ENCODE measurements around the gene TOM1.

Gene TOM1

DNA sequence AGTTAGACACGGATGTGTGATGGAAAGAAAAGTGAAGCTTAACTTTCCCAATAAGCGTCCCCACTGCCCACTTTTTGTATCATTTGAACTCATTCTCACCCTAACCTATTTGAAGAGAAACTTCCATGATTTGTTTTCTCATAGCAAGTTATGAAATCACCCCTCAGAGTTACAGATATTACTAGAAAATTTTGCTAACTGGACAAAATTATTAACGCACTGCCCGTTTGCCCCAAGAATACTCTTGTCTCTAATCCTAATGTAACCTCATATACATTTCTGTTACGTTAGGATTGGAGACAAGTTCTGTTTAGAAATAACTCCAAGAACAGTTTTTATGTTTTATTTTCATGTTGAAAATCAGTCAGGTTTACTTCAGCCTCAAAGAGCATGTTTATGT is 25.5 kb downstream of the TOM1 start:
- no peak for DNase-seq

DNA sequence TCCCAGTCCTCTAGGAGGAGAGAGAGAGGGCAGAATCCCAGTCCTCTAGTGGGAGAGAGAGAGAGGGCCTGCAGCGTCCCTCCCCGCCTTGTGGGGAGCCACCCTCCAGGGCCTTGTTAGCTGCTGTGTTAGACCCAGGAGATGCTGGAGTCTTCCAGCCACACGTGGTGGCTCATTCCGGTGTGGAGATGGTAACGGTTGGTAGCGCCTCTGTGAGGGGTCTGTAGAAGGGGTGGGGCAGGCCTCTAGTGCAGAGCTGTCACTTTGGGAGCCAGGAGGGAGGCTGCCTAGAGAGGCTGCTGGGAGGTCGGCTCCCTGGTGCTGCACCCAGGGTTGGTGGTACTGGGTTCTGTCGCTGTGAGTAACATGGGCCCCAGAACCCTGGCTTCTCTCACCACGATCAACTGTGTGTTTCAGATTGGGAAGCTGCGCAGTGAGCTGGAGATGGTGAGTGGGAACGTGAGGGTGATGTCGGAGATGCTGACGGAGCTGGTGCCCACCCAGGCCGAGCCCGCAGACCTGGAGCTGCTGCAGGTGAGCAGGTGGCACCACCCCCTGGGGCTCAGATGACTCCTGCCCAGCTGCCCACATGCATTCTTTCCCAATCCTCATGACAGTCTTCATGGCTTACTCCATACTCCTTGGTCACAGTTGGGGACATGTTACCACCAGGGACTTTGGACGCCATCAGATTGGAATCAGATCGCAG is 27.3 kb downstream of the TOM1 start:
- DNase-seq, result no peak

DNA sequence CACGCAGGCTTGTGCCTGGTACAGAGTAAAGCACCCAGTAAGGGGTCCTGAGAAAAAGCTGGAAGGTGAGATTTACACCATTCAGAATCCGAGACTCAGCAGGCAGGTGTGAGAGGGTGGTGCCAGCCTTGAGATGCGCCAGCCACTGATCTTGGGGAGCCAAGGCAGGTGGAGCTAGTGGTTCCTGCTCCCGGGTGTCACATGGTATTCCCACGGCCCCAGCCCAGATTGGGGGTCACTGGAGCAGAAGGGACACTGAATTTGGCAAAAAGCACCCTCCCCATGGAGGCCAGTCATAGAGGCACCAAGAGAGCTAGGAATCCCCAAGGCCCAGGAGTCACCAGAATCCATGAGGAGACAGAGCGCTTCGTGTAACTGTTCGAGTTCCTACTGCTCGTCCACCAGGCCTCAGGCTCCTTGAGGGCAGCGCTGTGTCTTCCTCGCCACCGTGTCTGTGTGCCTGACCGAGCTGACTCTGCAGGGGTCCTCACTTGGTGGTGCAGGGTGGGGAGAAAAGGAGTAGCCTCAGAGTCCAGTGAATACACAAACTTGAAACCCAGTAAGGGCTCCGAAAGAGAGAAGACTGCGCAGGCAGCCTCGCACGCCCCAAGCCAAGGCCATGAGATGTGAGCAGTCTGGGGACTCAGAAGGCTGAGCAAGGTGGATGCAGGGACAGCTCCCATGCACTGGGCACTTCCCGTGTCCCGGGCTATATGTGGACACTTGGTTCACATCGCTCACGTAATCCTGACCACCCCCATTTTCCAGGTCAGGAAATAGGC is 28.2 kb downstream of the TOM1 start:
- DNase-seq, result no peak

DNA sequence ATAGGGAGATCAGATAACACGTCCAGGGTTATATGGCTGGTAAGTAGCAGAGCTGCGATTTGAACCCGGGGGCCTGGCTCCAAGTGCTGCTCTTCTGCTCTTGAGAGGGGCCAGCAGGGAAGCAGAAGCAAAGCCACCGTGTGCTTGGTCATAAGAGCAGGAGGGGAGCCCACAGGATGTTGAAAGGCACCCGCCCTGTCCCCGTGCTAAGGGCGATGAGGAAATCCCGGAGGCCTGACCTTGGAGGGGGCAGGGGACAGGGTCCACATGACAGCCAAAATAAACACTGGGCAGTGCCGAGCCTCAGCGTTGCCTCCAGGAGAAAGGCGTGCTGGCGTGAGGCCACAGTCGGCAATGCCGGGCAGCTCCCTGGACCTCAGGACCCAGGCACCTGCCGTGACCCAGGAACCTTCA is 28.8 kb downstream of the TOM1 start:
- DNase-seq, result no peak

DNA sequence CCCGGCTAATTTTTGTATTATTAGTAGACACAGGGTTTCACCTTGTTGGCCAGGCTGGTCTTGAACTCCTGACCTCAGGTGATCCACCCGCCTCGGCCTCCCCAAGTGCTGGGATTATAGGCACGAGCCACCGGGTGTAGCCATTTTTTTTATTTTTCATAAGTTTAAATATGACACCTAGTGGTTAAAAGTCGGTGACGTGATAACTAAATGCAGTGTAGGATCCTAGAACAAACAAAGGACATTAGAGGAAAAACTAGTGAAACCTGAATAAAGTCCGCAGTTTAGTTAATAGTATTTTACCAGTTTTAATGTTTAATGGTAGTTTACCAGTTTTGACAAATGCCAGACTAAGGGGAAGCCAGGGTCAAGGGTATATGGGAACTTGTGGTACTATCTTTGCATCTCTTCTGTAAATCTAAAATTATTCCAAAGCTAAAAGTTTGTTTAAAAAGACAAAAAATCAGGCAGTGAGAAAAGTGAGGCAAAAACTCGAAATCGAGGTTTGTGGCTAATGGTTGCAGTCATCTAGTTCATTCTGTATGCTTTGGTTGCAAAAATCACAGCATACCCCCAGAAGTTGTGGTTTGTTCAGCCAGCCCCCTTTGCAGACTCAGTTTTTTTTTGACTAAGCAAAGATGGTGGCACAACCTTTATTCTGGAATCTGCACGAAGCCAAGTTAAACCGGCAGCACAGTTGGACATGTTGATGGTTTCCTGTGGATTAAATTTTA is 29.6 kb downstream of the TOM1 start:
- no peak for DNase-seq

DNA sequence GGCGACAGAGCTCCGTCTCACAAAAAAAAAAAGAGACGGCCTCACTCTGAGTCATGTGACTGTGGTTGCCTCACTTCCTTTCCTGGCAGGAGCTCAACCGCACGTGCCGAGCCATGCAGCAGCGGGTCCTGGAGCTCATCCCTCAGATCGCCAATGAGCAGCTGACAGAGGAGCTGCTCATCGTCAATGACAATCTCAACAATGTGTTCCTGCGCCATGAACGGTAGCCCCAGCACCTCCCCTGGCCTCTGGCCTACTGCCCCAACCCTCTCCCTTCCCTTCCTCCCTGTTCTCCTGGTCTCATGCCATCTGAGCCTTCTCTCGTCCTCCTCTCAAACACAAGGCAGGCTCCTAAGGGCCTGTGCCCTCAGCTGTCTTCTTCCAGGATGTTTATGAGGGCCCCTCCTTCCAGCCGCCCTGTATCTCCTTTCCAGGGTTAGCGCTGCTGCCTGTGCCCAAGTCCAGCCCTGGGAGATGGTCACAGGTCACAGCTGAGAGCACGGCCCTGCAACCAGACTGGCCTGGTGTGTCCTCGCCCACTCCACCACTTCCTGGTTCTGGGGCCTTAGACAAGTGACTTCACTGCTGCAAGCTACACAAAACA is 30.7 kb downstream of the TOM1 start:
- no peak for DNase-seq

DNA sequence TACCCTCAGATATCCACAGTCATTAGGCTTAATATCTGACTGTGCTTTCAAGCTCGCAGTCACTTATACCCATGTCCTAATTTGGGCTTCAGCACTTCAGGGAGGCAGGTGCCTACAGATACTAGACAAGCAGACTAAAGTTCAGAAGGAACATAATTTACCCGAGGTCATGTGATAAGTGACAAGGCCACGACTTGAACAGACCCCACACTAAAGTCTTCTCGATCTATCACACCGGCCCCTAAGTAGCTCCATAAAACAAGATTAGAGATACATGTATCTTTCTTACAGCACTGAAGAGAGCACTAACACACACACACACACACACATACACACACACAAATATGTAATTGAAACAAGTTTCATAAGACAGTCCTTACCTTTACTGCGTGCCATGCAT is 32.6 kb downstream of the TOM1 start:
- no peak for DNase-seq

DNA sequence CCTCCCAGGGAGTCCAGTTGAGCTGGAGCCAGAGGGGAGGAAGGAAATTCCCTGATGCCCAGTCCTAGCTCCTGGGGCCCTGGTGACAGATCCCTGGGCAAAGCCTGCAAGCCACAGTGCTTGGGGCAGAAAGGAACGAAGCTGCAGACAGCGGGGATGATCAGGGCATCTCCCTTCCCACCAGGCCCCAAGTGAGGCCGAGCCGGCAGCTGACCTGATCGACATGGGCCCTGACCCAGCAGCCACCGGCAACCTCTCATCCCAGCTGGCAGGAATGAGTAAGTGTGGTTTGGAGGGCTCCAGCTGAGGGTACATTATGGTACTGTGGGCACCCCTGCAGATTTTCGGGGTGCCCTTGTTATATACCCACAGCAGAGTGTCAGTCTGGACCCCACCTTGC is 33.5 kb downstream of the TOM1 start:
- DNase-seq, result no peak

DNA sequence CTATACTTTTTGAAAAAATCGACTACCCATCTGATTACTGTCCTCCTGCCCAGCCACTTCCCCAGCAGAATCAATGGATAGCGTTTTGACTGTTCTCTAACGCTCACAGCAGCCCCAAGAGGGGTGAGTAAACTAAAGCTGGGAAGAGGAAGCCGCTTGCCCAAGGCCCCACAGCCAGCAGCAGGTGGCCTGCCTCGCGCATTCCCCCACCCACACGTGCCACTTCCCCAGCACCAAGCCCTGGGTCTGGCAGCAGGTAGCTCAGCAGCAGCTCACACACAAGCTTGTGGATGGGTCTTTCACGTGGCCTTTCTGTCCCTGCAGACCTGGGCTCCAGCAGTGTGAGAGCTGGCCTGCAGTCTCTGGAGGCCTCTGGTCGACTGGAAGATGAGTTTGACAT is 34.3 kb downstream of the TOM1 start:
- no peak for DNase-seq

DNA sequence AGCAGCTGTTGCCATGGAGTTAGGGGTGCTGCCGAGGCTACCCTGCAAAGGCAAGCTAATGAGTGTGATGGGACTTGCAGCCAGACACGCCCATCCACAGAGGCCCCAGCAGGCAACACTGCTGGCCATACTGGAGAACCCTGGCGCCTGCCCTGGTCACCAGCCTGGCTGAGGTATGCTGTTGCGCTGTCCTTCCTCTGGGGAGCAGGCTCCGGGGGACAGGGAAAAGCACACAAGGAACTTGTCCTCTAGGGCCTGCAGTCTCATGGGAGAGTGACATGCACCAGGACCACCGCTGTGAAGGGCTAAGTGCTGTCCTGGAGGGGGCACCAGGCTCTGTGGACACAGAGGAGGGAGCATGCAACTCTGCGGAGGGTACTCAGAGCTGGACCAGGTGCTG is 35.8 kb downstream of the TOM1 start:
- DNase-seq, result no peak

DNA sequence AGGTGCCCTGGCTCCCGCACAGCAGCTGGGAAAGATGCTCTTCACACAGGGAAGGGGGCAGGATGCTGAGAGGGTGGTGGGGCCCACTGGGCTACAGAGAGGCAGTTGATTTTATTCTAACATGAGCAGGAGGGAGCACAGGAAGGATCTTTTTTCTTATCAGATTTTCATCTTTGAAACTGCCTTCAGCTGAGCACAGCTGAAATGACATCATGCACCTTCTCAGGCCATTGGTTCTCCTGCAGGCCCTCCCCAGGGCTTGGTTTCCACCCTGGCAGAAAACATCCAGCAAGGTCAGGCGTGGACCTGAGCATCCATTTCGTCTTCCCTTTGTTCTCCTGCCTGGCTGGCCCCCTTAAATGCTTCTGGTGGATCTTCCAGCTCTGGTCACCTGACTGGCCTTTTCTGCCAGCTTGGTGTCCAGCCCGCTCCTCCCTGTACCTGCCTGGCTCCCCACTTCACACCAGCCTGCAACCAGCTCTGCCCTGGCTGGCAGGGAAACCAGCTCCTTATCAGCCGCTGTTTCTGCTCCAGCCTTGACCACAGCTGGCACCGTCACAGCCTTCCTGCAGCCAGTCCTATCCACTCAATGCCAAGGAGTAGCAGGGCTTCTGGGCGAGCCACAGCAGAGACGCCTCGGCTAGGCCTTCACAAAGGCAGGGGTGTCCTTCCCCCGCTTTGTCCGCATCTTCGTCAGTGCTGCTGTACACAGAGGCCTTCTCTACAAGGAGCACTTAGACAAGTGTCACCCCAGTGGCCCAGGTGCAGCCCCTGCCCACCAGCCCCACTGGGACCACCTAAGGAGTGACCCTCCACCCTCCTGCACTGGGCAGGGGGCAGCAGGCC is 36.5 kb downstream of the TOM1 start:
- no peak for DNase-seq

DNA sequence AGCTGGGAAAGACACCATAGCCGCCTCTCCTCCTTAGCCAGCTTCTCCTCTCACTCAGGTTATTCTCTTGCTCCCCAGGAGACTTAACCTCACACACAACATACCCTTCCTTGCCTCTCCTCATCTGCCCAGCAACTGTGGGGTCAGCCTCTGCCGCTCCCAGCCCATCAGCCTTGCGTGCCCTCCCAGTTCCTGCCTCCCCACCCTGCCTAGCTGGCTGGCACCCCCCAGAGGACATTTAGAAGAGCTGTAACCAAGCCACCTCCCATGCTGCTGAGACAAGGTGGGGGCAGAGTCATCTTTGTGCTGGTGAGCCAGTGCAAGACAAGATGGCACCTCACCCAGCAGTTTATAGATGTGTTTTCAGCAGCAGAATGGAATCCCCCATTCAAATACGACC is 38.2 kb downstream of the TOM1 start:
- DNase-seq, result no peak

DNA sequence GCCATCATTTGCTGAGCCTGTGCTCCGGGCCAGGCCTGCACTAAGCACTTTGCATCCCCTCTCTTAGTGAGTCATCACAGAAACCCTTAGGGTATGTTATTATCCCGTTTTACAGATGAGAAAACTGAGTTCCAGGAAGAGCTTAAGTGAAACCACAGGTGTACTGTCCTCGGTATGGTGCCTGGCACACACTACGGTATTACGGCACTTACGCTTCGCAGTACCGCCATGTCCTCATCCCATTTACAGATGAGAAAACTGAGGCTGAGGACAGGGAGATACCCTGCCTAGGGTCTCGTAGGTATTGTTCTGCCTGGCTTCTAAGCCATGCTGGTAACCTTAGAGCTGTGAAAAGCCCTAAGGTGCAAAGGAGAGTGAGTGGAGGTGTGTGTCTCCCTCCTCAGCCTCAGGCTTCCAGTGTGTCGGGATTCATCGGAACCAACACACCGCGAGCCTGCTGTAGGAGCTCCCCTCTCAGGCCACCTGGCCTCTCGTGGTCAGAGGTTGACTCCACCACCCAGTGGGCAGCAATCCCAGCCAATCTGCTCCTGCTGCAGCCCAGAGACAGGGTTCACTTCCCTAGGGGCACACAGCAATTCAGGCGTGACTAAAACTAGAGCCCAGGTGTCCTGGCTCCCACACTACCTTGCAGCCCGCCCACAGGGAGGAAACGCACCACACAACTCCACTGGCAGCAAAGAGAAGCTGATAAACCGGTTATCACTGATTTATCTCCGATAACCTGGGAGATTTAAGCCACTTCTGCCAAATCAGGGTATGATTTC is 41.6 kb downstream of the TOM1 start:
- DNase-seq, result no peak

DNA sequence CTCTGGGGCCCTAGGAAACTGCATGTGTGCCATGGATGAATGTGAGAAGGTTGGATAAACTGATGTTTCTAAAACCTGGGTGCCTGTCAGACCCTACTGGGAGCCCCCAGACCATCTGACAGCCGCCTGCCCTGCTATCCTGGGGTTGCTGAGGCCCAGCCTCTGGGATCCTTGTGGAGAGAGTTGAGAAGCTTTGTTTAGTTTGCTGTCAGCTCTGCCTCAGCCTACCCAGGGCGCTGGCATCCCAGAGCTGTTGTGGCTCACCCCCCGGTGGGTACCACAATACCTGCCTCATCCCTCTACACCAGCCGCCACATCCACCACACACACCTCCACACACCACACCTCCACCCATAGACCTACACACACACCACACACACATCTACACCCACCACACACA is 42.7 kb downstream of the TOM1 start:
- no peak for DNase-seq

DNA sequence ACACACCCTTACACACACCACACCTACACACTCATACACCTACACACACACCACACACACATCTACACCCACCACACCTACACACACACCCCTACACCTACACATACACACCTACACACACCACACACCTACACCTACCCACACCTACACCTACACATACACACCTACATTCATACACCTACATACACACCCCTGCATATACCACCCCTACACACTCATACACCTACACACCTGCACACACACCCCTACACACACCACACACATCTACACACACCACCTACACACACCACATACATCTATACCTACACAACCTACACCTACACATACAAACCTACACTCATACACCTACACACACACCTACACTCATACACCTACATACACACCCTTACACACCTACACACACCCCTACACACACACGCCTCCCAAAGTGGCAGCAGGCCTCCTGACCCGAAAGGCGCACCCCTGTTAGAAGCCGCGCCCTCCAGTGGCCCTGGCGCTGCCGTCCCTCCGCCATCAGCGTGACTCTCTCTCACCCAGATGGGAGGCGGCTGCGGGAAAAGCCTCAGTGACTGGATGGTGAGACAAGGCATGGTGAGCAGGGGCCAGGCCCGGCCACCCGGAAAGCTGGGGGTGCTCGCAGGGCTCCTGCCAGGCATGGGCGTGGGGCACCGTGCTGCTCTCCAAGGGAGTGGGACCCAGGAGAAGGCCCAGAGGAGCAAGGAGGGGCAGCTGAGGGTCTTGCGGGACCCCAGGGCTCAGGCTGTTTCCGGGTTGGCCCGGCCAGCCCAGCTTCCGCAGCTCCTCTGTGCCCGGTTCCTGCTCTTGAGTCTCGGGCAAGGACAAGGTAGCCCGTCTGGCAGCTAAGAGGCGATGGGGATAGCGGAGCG is 44.2 kb downstream of the TOM1 start:
- DNase-seq, result no peak

DNA sequence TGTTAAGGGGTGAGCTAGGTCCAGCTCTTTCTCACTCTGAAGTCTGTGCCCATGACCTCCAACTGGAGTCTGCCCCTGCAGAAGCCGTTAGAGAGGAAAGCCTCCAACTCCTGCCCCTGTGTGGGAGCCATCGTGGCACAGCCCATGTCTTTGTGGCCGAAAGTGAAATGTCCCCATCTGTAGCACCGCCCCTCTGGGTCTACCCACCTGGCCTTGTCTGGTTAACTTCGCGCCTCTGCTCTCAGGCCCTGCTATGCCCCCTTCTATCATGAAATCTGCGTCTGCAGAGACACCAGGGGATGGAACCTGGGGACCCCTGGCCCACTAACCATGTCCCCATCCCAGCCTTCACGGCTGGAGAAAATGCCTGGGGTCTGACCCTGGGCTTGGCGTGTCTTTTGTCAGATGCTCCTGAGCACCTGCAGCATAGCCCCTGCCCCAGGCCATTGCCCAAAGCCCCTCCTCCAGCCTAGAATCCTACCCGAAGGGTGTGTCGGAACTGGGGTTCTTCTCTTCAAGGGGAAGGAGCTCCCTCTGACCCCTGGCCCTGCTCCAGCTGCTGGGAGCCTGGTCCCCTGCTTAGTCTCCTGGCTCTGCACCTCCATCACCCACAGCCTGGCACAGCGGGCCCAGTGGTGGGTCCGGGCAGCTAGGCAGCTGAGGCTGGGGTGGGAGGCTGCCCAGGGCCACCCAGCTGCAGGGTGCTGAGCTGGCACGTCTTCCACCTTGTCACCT is 45.4 kb downstream of the TOM1 start:
- no peak for DNase-seq

DNA sequence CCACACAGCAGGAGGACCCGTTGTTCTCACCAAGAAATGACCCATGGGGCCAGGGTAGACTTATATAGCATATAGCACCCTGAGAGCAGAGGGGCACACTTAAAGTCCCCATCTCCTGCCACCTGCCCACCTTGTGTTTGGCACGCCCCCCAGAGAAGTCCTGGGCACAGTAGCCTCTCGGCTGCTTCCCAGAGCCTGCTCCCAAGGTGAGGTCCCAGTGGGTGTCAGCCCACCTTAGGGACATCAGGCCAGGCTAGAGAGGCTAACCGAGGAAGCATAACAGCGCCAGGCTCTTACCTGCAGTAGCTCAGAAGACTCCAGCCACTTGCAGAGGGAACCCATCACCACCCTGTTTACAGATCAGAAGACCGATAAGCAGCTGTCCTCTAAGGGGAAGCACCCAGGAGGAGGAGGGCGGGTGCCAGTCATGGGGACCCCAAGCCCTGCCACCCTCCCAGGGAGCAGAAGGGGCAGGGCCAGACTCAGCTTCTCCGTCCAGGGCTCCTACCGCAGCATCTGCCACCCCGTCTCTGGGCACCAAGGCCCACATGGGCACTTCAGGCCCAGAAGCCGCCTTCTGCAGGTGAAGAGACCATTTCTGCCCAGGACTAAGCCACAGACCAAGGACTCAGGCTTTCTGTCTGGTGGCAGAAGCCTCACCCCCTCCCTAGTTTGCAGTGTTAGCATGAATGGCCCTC is 46.3 kb downstream of the TOM1 start:
- DNase-seq, result no peak

DNA sequence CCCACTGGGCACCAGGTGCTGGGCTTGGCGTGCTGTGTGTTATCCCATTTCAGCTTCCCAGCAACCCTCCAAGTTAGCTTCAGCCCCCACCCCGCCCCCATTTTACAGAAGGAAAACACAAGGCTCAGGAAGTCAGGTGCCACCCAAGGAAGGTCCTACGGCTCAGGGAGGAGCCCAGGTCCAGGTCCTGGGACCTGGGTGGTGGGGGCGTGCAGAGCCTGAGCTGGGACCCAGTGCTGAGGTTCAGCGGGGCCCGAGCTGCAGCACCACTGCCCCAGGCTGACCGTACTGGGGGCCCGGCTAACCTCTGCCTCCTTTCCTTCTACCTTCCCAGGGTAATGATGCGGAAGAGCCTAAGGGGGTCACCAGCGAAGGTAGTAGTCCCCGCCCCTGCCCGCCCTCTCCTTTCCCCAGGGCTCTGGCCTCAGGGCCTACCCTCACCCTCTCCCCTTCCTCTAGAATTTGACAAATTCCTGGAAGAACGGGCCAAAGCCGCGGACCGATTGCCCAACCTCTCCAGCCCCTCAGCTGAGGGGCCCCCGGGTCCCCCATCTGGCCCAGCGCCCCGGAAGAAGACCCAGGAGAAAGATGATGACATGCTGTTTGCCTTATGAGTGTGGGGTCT is 47.0 kb downstream of the TOM1 start:
- no peak for DNase-seq

DNA sequence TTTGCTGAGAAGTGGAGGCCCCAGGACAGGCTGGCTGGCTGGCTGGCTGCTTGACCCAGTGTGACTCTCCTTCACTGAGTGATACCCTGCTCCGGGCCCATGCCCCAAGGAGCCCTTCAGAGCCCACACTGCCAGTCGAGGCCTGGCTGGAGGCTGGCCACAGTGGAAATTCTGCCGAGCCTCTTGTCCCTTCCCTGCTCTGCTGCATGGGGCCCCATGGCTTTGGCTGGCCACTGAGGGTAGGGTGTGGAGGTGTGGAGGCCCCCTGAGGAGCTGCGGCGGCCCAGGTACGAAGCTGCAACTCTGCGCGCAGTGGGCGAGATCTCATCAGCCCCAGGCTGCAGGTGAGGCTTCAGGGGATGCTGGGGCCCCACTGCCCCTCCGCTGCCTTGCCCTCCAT is 47.8 kb downstream of the TOM1 start:
- DNase-seq, result no peak
